Adrenal gland (tissue), 5 donors: ENCODE measurements around the gene RALGAPA2.

ENCODE experiments used
- POLR2A ChIP-seq, 2 donors: fragments of 450-650 bp; IDR thresholded peaks; one replicate each; pipeline ENCODE4 v1.6.1; 2017; ENCODE audit warnings: antibody characterized with exemption in 2 of 2, mild to moderate bottlenecking in 2 of 2, moderate library complexity in 1 of 2
- TF ChIP-seq, protein P1 (sequence below), 6 experiments: fragments of 450-650 bp in 4 of 6; fragments of 200-600 bp in 2 of 6; sonication (generic) in 1 of 6; IDR thresholded peaks; 1 replicate in 5 of 6; 2 replicates in 1 of 6; pipeline versions ENCODE4 v1.5.1 to v1.8.0; 2016 to 2021; ENCODE audit warnings: antibody characterized with exemption in 6 of 6, mild to moderate bottlenecking in 2 of 6, moderate library complexity in 1 of 6
- donor health status: DM: no; HTN: no; CAD: no.

- TF ChIP-seq, protein P1, sequence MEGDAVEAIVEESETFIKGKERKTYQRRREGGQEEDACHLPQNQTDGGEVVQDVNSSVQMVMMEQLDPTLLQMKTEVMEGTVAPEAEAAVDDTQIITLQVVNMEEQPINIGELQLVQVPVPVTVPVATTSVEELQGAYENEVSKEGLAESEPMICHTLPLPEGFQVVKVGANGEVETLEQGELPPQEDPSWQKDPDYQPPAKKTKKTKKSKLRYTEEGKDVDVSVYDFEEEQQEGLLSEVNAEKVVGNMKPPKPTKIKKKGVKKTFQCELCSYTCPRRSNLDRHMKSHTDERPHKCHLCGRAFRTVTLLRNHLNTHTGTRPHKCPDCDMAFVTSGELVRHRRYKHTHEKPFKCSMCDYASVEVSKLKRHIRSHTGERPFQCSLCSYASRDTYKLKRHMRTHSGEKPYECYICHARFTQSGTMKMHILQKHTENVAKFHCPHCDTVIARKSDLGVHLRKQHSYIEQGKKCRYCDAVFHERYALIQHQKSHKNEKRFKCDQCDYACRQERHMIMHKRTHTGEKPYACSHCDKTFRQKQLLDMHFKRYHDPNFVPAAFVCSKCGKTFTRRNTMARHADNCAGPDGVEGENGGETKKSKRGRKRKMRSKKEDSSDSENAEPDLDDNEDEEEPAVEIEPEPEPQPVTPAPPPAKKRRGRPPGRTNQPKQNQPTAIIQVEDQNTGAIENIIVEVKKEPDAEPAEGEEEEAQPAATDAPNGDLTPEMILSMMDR (IDR thresholded peaks at IDR 0.05), result no peak
- no peak for TF ChIP-seq POLR2A (IDR thresholded peaks at IDR 0.05)
Measured at GRCh38 chr20:20531283-20531682, 181.2 kb downstream of the RALGAPA2 start.
